Effector memory CD4-positive, alpha-beta T cell (primary cell): ENCODE measurements around the gene TCF7L1.
A peak's percentile ranks its signal among the peaks of the same experiment; 100 is the strongest.
"Not testable (repeated sequence)": the region's sequence is repeated elsewhere in the genome, so short reads cannot be mapped to it uniquely, and the experiment has no call there.

ENCODE experiments used
- DNase-seq, 3 donors: peaks; one replicate each; pipeline ENCODE4 v3.0.0-alpha.2; 2020
- H3K27ac ChIP-seq: 2 replicates; pipeline ENCODE4 v1.7.0; 2013; ENCODE audit warnings: mild to moderate bottlenecking, low read length, moderate library complexity; ENCODE audit not compliant: insufficient read depth, poor library complexity, severe bottlenecking
- H3K27me3 ChIP-seq: replicated peaks from 2 replicates; pipeline ENCODE4 v1.7.0; 2013; ENCODE audit warnings: mild to moderate bottlenecking, low read length; ENCODE audit not compliant: insufficient read depth, control insufficient read depth, poor library complexity, severe bottlenecking
- H3K36me3 ChIP-seq: 2 replicates; pipeline ENCODE4 v1.7.0; 2013; ENCODE audit warnings: mild to moderate bottlenecking, low read length, moderate library complexity; ENCODE audit not compliant: control insufficient read depth, insufficient read depth
- H3K4me1 ChIP-seq: 2 replicates; pipeline ENCODE4 v1.7.0; 2013; ENCODE audit warnings: low read length, mild to moderate bottlenecking; ENCODE audit not compliant: control insufficient read depth, insufficient read depth, poor library complexity, severe bottlenecking
- H3K4me3 ChIP-seq: 2 replicates; pipeline ENCODE4 v1.7.0; 2013; ENCODE audit warnings: low read length, low read depth, mild to moderate bottlenecking; ENCODE audit not compliant: insufficient read depth, poor library complexity, severe bottlenecking
- H3K9me3 ChIP-seq: 2 replicates; pipeline ENCODE4 v1.7.0; 2013; ENCODE audit warnings: mild to moderate bottlenecking, low read length, moderate library complexity; ENCODE audit not compliant: control insufficient read depth

The TCF7L1 gene

DNA sequence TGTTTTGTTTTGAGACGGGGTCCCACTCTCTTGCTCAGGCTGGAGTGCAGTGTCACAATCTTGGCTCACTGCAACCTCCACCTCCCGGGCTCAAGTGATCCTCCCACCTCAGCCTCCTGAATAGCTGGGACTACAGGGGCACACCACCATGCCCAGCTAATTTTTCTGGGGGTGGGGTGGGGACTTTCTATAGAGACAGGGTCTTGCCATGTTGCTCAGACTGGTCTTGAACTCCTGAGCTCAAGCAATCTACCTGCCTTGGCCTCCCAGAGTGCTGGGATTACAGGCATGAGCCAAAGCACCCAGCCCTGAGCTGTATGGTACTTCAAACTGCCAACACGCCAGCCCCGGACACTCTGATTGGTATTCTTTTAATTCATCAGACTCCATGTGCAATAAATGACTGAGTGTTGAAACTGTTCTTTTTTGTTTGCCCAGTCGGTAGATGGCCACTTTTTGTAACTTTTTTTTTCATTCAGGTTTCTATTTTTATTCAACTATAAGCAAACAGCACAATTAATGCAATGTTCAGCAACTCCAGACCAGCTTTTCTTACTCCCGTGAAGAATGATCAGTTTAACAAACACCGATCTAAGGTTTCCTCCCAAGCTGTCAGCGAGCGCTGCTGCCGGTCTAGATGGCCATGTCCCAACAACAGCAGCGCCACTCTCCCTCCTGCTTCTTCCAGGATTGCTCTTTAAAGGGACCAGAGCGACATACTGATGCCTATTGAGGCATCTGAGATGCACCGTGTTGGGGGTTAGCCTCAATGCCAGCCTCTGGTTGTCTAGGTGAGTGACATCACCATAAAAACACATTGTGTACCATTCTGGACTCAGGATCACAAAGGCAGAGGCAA is 207.1 kb downstream of the TCF7L1 start:
- Histone ChIP-seq H3K27ac (no peak overlapping the region), H3K27me3 (no peaks in the 10 kb centered on the region), H3K36me3 (peaks cover 19% of the 10 kb centered on the region), H3K9me3 (no peaks in the 10 kb centered on the region), H3K4me3 (no peak overlapping the region), H3K4me1 (no peaks in the 10 kb centered on the region)
- DNase-seq: no peak

DNA sequence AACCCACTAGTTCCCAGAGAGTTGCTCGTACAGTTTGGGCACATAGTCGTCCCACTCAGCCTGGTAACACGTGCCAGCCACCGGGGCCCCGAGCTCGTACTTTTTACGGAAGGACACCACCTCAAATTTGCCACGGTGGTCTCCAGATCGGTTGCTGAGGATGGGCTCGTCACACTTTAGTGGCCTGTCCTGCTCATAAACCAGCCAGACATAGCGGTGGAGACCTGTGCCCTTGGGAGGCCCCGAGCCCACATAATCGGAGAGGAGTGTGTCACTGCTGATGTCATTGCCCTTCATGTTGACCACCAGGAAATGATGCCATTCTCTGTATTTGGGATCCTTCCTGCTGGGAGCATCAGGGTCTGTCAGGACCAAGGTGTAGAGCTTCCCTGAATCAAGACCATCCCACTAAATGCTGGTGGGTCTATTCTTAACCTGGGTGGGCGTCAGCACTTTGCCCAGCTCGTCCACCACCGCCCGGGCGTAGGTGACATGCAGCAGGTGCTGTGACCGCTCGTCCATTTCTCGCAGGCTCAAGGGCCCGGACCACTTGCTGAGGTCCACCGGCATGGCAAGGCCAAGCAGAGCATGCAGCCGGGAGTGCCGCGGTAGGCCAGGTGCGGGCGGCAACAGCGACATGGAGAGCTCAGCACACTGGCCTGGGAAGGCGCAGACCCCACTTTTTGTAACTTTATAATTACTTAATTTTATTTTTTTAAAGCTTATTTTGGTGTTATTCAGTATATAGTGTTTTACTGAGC is 208.3 kb downstream of the TCF7L1 start:
- Histone ChIP-seq H3K27ac (no peak overlapping the region), H3K4me1 (no peaks in the 10 kb centered on the region), H3K36me3 (peaks cover 30% of the 10 kb centered on the region), H3K9me3 (no peaks in the 10 kb centered on the region), H3K4me3 (no peak overlapping the region), H3K27me3 (no peaks in the 10 kb centered on the region)
- DNase-seq: no peak

DNA sequence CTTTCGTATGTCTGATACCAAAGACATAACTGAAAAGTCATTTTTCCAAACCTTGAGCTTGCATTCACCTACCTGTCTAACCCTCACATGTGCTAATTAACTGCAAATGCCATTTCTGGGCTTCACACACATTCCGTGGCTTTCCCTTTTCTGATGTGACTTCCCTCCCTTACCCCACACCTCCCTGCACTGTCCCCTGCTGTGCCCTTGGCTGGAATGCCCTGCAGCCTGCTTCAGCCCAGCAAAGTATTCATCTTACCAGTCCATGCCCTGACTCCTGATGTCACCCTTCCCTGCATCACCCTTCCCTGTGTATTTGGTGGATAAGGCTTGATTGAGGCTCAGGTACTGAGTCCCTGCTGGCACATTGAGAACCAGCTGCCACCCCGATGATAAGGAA is 209.0 kb downstream of the TCF7L1 start:
- DNase-seq: no peak
- H3K4me3 ChIP-seq: no peak overlapping the region

DNA sequence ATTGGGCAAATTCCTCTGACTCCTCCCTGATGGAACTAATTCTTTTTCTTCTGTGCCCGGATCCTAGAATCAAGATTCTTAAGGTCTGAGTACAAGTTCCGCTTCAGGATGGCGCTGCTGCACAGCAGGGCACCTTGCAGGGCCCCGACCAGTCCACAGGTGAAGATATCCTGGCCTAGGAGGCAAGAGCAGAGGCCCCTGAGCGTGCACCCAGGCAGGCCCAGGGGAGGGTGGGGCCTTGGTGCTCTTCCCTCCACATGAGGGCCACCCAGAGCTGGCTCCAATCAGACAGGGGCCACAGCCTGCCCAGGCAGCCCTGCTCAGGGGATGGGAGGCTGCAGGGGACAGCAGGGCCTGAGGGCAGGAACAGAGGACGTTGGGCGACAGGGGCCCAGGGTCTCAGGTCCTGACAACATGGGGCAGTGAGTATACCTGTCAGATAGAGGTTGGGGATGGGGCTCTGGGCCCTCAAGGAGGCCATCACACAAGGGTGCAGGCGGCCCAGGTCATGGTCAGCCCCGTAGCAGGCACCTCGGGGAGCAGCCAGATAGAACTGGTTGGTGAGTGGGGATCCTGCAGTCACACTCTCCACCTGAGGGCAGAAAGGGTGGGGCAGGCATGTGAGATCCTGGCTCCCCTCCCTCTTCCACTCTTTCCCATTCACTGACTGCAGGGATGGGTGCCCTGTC is 210.2 kb downstream of the TCF7L1 start:
- H3K4me1 ChIP-seq, H3K4me3 ChIP-seq, H3K27me3 ChIP-seq, DNase-seq, H3K9me3 ChIP-seq, H3K27ac ChIP-seq: not testable (repeated sequence)
- H3K36me3 ChIP-seq: peaks cover 37% of the 10 kb centered on the region

More for the DNA sequence above, 209.0 kb downstream of the TCF7L1 start:
- Histone ChIP-seq H3K9me3 (no peaks in the 10 kb centered on the region), H3K36me3 (peaks cover 31% of the 10 kb centered on the region), H3K27ac (no peak overlapping the region), H3K4me1 (no peaks in the 10 kb centered on the region), H3K27me3 (no peaks in the 10 kb centered on the region)

DNA sequence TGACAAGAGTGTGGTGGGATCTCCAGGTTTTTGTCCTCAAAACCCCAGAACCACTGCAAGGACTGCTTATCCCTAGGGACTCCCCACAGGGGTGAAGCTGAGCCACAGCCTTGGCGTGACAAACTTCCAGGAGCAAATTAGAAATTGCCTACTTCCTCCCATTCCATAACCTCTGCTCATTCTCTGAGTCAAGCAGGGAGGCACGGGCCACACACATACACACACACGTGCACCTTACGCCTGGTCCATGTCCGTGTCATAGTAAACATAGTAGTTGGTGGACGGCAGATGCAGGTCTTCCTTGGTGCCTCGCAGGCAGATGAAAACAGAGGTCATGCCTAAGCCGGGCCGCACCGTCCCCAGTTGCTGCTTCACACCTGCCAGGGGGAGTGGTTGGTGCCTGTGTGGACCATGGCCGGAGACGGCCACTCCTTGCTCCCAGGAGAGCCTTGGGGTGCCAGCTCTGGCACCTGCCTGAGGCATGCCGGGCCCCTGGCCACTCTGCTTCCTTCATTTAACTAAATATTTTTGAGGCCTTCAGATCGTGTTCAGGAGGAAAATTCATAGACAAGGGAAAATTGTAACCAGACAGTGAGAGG is 211.3 kb downstream of the TCF7L1 start:
- Histone ChIP-seq H3K27me3 (no peaks in the 10 kb centered on the region), H3K4me1 (no peaks in the 10 kb centered on the region), H3K27ac (no peak overlapping the region), H3K36me3 (peaks cover 42% of the 10 kb centered on the region), H3K4me3 (no peak overlapping the region), H3K9me3 (no peaks in the 10 kb centered on the region)
- no peak for DNase-seq

DNA sequence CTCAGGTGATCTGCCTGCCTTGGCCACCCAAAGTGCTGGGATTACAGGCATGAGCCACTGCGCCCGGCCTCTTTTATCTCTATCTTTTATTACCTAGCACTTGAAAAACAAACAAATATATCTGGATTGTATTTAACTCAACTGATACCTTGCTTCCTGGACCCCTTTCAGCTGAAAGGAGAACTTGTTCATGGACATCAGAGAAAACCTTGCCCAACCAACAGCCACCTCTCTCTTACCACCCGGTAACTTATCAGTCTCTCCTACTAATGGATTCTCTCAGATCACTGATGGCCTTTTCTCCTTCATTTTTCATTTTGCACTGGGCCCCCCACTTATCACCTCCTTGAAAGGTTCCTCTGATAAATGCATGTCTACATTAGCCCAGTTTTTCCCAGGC is 214.4 kb downstream of the TCF7L1 start:
- H3K4me1 ChIP-seq: no peaks in the 10 kb centered on the region
- peaks cover 57% of the 10 kb centered on the region for H3K36me3 ChIP-seq
- DNase-seq: no peak

DNA sequence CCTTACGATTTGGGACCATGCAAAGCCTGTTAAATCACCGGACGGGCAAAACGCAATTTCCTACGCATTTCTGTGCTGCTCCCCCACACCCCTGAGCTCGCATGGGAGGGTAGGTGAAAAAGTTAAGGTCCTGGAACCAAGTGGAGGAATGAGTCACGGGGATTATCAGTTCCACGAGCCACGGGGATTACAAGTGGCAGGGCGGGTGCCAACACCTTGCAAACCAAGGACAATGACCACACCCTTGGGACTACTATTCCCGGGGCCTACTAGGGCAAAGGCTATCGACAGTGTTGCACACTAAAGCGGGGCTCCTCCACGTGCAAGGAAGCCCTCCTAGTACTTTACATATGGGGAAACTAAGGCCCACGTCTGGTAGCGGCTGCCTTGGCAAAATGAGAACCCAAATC is 220.7 kb downstream of the TCF7L1 start:
- Histone ChIP-seq H3K9me3 (no peaks in the 10 kb centered on the region), H3K27ac (peak overlapping the region; percentile 87), H3K27me3 (no peaks in the 10 kb centered on the region), H3K4me1 (peaks cover 23% of the 10 kb centered on the region), H3K4me3 (peak overlapping the region; percentile 83), H3K36me3 (peaks cover 23% of the 10 kb centered on the region)
- peak in 1 of 3 donors; percentile 2 for DNase-seq

More for the DNA sequence above, 214.4 kb downstream of the TCF7L1 start:
- Histone ChIP-seq H3K27me3 (no peaks in the 10 kb centered on the region), H3K9me3 (no peaks in the 10 kb centered on the region), H3K4me3 (no peak overlapping the region), H3K27ac (no peak overlapping the region)

DNA sequence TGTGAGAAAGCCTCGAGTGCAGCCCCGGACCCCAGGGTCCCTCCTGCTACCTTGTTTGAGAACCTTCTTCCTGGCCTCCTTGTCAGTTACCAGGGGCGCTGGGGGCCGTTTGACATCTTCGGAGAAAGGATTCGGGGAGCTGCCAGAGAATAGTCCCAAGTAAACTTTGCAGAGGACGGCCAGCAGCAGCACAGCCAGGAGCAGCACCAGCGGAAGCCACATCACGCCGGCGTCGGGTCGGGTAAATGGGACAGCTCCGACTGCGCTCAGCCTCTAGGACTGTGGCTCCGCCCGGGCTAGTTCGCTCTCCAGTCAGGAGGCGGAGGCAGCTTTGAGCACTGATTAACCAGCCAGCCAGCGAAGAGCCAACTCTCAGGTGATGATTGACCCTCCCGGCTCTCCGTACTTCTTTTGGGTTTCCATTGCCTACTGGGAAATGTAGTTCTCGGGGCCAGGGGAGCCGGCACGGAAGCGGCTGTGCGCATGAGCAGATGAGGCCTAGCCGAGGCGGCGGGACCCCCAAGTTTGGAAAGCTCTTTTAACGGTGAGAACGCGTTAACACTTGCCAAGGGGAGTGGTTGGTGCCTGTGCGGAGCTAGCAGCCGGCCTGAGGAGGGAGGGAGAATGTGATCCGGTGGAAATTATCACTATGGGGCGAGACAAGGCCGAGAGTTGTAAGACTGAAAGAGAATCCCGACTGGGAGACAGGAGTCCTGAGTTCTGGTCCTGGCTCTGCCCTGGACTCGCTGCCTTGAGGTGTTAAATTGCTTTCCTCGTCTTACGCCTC is 221.3 kb downstream of the TCF7L1 start, which contains the start of the genes ELMOD3 and RETSAT:
ELMOD3 (plus strand) TSS at position 484 of the 787 bp plus-strand sequence. CDS start 2,430 bp downstream, outside the sequence.
RETSAT (minus strand) TSS at position 243 of the 787 bp plus-strand sequence; CDS start at position 222, 21 bp downstream.
- Histone ChIP-seq H3K27me3 (no peaks in the 10 kb centered on the region), H3K36me3 (peaks cover 18% of the 10 kb centered on the region), H3K4me3 (peak within 1 kb of the TSS; percentile 83), H3K9me3 (no peaks in the 10 kb centered on the region), H3K27ac (peak within 1 kb of the TSS; percentile 87), H3K4me1 (peaks cover 23% of the 10 kb centered on the region)
- peak; percentile 93 to 98 (median 95) for DNase-seq

DNA sequence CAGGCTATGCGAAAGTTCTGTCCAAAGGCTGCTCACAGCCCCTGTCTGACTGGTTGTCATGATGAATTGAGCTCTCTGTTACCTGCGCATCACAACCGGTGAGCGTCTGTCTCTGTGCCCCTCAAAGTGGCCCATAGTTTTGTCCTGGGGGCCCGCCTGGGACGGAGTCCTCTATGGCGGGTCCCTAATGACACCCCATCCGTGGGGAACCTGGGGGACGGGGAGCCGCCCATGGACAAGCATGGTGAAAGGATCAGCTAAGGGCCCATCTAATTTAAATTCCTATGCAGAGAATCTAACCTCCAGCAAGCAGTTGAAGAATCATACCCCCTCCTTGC is 221.8 kb downstream of the TCF7L1 start:
- peaks cover 23% of the 10 kb centered on the region for H3K4me1 ChIP-seq
- peak overlapping the region; percentile 83 for H3K4me3 ChIP-seq
- no peak for DNase-seq
- H3K36me3 ChIP-seq: peaks cover 12% of the 10 kb centered on the region
- H3K27me3 ChIP-seq: no peaks in the 10 kb centered on the region
- peak overlapping the region; percentile 87 for H3K27ac ChIP-seq
- no peaks in the 10 kb centered on the region for H3K9me3 ChIP-seq
